Umbilical cord (tissue), 2 donors: Measurements from ENCODE around the gene KLF7. TPM values are rescaled to one million over a fixed set of nuclear protein-coding genes. Genes with fewer than 3 reads are reported as not detected.
"Not testable (repeated sequence)": the region's sequence is repeated elsewhere in the genome, so short reads cannot be mapped to it uniquely, and the experiment has no call there.

Experiments used
- DNase-seq: peaks from one replicate; pipeline ENCODE4 v3.0.0-alpha.2; 2015; ENCODE audit warnings: low spot score
- total RNA-seq: library from RNA; depleted of rRNA; stranded (reverse); fragments of >200 nt; gene quantifications from one replicate; pipeline ENCODE4 v1.2.3, GENCODE V29; 2014; ENCODE audit warnings: low replicate concordance; ENCODE audit not compliant: insufficient read depth

The KLF7 gene
- total RNA-seq, 1 donor from 2014 or later, result 29.1 TPM

- DNase-seq, result no peak
Observed at GRCh38 chr2:207066166-207066565, 99.6 kb downstream of the KLF7 start.

GRCh38 chr2:207064128-207064690, 101.5 kb downstream of the KLF7 start:
- no peak for DNase-seq

- DNase-seq, result no peak
Observed at GRCh38 chr2:207061181-207061580, 104.6 kb downstream of the KLF7 start.

GRCh38 chr2:207055257-207055656, 110.5 kb downstream of the KLF7 start:
- no peak for DNase-seq

DNA sequence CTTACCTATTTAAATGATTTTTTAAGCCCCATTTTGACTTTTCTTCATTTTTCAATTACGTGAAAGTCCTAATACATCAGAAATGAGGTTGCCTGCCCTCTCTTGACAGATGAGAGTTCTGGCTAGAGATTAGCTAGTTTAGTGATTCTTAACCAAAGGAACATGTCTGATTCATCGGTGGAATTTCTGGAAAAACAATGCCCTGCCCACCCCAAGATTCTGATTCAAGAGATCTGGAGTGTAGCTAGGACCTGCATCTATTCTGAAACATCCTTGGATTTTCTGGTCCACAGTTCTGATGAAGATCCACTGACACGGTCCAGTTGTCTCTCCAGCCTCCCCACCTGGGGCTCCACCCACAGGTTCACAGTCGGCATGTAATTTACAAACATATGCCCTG, 111.2 kb downstream of the KLF7 start:
- no peak for DNase-seq

DNA sequence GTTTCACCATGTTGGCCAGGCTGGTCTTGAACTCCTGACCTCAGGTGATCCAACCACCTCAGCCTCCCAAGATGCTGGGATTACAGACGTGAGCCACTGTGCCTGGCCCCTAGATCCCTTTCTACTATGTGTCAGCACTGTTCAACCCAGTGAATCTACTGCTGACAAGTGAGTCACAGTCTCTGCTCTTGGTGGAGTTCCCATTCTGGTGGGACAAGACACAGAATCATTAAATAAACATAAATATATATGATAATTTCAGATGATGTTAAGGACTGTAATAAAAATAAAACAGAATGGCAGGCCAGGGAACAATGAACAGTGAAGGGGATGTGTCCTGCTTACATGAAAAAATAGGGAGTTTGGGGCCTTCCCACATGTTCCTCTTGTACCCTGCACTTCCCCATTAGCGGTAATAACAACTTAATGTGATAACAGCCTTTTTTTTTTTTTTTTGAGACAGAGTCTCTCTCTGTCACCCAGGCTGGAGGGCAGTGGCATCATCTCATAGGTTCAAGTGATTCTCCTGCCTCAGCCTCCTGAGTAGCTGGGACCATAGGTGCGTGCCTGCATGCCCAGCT, 114.3 kb downstream of the KLF7 start:
- DNase-seq, result no peak

DNA sequence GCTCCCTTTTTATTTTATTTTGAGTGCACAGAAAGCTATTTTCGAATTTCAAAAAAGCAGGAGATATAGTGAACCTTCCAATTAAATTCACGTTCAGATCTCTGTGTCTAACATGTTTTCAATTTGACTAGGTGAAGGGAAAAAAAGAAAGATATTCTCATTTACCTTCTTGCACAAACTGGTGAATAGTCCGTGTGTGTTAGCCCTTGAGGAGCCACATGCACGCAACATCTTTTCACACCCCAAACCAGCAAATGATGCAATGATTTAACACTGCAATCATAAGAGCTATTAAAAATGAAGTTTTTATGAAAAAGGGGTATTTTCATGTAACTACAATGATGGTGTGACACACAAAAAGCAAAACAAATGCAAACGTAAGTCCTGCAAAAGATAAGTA, 116.6 kb downstream of the KLF7 start:
- no peak for DNase-seq

- peak; percentile 41 for DNase-seq
Observed at GRCh38 chr2:207048416-207048815, 117.3 kb downstream of the KLF7 start.

DNA sequence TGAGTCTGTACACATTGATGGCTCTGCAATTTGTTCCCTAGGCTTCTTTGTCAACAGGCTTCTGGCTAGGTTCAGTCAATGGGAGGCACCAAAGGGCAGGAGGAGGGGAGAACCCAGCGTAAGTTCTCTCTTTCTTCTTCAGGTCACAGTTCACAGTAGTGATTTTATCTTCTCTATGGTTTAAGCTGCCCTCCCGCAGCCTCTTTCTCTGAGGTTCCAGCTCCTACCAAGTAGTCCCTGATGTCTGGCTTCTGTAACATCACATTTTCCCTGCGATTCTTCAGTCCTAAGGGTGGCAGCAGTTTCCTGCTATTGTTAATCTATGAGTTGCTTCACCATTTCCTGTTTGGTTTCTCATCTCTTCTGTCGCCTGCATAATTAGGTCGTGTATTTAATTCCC, 119.0 kb downstream of the KLF7 start:
- DNase-seq, result no peak

GRCh38 chr2:207045531-207045930, 120.2 kb downstream of the KLF7 start:
- no peak for DNase-seq

- DNase-seq, result no peak
Observed at GRCh38 chr2:207044379-207045362, 121.1 kb downstream of the KLF7 start.

GRCh38 chr2:207042841-207043240, 122.9 kb downstream of the KLF7 start:
- DNase-seq, result no peak

DNA sequence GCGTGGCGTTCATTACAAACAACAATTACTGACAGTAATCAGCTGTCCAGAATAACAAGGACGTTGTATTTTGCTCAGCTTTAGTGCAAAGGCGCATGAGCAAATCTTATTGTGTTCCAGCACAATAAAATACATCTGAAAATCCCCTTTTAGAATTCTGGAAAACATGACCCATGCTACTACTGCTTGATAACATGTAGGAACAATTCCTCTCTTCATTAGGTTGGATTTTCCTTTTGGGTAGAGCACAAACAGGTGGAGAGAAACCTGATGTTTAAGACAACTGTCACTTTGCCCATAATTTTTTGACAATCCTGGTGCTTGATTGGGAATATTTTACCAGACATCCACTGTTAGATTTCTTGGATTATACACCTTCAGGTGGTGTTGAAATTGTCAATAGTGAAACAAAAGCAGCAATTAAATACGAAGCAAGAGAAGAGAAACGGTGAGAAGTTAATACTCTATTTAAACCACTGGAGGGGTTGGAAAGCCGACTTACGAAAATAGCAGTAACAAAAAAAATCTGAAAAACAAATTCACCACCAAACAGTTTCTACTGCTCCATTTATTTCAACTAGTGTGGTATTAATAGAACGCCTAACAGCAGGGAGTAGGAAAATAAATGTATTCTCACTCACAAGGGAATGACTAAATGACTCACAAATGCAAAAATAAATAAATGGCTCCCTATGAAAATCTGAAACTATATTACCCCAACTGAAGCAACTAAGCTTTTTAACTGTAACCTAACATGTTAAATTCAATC, 123.8 kb downstream of the KLF7 start:
- DNase-seq, result no peak

- no peak for DNase-seq
Observed at GRCh38 chr2:207041279-207041678, 124.5 kb downstream of the KLF7 start.

GRCh38 chr2:207040696-207041095, 125.1 kb downstream of the KLF7 start:
- DNase-seq, result no peak

DNA sequence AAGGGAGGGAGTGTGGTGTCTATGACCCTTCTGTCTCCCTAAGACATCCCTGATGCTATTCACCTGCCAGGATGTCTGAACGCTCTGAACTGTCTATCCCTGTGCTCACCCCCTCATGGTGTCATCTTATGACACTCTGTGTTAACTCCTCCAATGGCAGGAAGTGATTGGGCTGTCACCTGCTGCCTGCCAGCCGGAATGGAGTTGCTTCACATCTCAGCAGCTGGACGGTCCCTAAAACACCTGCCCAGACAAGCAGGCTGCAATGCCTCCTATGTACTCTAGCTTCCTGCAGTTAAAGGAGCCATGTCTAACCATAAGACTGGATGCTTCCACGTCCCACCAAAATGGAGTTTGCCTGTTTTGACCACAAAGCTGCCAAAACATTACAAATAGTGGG, 126.5 kb downstream of the KLF7 start:
- DNase-seq, result no peak

GRCh38 chr2:207038299-207038698, 127.4 kb downstream of the KLF7 start:
- DNase-seq, result no peak

DNA sequence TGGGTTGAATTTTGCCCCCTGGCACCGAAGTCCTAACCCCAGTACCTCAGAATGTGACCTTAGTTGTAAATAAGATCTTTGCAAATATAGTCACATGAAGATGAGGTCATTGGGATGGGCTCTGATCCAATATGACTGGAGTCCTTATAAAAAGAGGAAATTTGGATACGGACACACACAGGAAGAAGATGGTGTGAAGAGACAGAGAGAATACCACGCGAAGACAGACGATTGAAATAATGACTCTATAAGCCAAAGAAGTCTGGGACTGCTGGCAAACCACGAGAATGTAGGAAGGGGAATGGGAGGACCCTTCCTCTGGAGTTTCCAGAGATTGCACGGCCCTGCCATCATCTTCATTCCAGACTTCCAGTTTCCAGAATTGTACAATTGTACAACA, 127.9 kb downstream of the KLF7 start:
- DNase-seq, result no peak

GRCh38 chr2:207037023-207037422, 128.7 kb downstream of the KLF7 start:
- not testable (repeated sequence) for DNase-seq

DNA sequence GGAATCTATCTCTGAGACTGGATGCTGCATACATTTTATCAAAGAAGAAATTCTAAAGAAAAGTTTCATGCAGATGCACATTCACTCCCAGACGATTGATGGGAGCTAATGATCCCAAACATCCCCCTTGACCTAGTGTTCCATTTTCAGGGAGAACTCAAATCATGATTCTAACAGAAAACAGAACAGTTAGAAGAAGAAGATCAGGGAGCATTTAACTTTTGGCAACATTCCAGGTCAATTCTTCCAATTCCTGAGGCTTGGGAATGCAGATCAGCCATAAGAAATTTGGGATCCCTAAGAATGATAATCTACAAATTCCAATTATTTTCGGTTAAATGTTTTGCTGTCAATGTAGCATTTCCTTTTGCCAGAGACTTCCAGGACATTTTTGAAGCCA, 129.9 kb downstream of the KLF7 start:
- peak; percentile 3 for DNase-seq

GRCh38 chr2:207032490-207032889, 133.3 kb downstream of the KLF7 start:
- DNase-seq, result no peak
